Measurements from ENCODE around the gene MAPK1. TPM values are rescaled to one million over a fixed set of nuclear protein-coding genes. Genes with fewer than 3 reads are reported as not detected.

The MAPK1 gene
- total and polyA plus RNA-seq, 9 of the 15 experiments (the other 6 are each of a cell fraction or from before 2014, with no cell fraction given) = 46.3 to 575 (median 283) TPM

- H3K27me3 ChIP-seq (ENCODE audit: control insufficient read depth in 2 of 2, insufficient read depth in 2 of 2, low read length in 2 of 2) = peaks cover 47 to 53% of the 10 kb centered on the region in 2 experiments
- H3K36me3 ChIP-seq (ENCODE audit: control insufficient read depth, insufficient read depth, low read length) = no peaks in the 10 kb centered on the region
- FAIRE-seq = no peak
- in situ Hi-C loops (cut with MboI) = no loop called here
- ATAC-seq = no peak
- peak overlapping the region; percentile 0 to 85; a peak in 2 of 4 replicates for H3K9ac ChIP-seq (ENCODE audit: insufficient read depth in 1 of 2, low read depth in 2 of 2, low read length in 2 of 2)
- no peaks in the 10 kb centered on the region for H3K79me2 ChIP-seq (ENCODE audit: control insufficient read depth, insufficient read depth, low read length)
- ChIA-PET POLR2A (interaction anchor here (0.5 to 3.6 kb wide), 27 partner anchors 9 to 979 kb away, joined by 3 to 23 read pairs (median 4); partner anchors contain the start of genes MAPK1 and SDF2L1), CTCF (ENCODE audit: low intra/inter-chr PET ratio) (interaction anchor here (0.8 kb wide), 1 partner anchor 78 kb away, joined by 3 read pairs; no protein-coding TSS in a partner anchor)
- H3K27ac ChIP-seq (ENCODE audit: extremely low read depth, low read depth, low read length) = no peak overlapping the region
- H3K4me1 ChIP-seq (replicated peaks in 1 of 2; ENCODE audit: control insufficient read depth in 2 of 2, insufficient read depth in 2 of 2, low read length in 2 of 2) = peaks cover 17 to 29% of the 10 kb centered on the region in 2 experiments
- no peaks in the 10 kb centered on the region for H3K9me3 ChIP-seq (replicated peaks; ENCODE audit: control insufficient read depth, insufficient read depth, low read depth, low read length)
- H4K20me1 ChIP-seq (replicated peaks; ENCODE audit: control insufficient read depth, insufficient read depth, low read length) = 0 out of 2 replicates have a peak, but pooled peaks cover 10% of the 10 kb centered on the region
- H3K4me3 ChIP-seq = peak overlapping the region; percentile 52
- intact Hi-C loops (cut with micrococcal nuclease) = loop anchor here (1.0 kb wide), 2 partner anchors 22 to 204 kb away; no protein-coding TSS in a partner anchor
- peak overlapping the region; percentile 73 for H2AFZ ChIP-seq (ENCODE audit: low read depth, low read length)
- peak overlapping the region; percentile 70 for H3K4me2 ChIP-seq (ENCODE audit: insufficient read depth, low read length)
- TSS peak; percentile 59 for BruUV-seq (replicated peaks)
- WGBS (ENCODE audit: insufficient coverage, low coverage, missing lambda C conversion rate) = 9% methylated on average over 8 of the region's 8 CpGs
- peak in 2 of 4 experiments; percentile 46 to 54 for DNase-seq (ENCODE audit: extremely low read depth in 1 of 4, low spot score in 3 of 4)
- no peaks in the 10 kb centered on the region for H3K9me1 ChIP-seq (ENCODE audit: control insufficient read depth, insufficient read depth, low read length)
- TF ChIP-seq ELK3 (CRISPR knock-in tag; IDR thresholded peaks at IDR 0.05) (no peak), ZKSCAN1 (IDR thresholded peaks at IDR 0.05; ENCODE audit: low read depth, low read length) (0 out of 2 replicates have a peak, but pooled peaks have one; percentile 26), RCOR1 (IDR thresholded peaks at IDR 0.05; ENCODE audit: borderline replicate concordance in 1 of 2, low read depth in 2 of 2, low read length in 2 of 2) (peak in 1 of 2 experiments; percentile 48; a peak in 2 of 4 replicates), CHAMP1 (IDR thresholded peaks at IDR 0.05) (no peak), HDAC8 (tag; IDR thresholded peaks at IDR 0.05) (peak; percentile 70; the same call in 1 of the 2 replicates), ARID2 (IDR thresholded peaks at IDR 0.05) (no peak), MAFK (IDR thresholded peaks at IDR 0.05; ENCODE audit: low read length) (peak; percentile 16; the same call in 1 of the 2 replicates), ZC3H11A (IDR thresholded peaks at IDR 0.05; ENCODE audit: low read depth, low read length) (peak; percentile 23; the same call in 1 of the 2 replicates), EZH2 (IDR thresholded peaks at IDR 0.05; ENCODE audit: borderline replicate concordance, low read depth, low read length) (peak; percentile 80; the same call in 1 of the 2 replicates), MLX (CRISPR knock-in tag; conservative IDR thresholded peaks at IDR 0.05) (peak in 1 of 2 experiments; percentile 10; a peak in 1 of 4 replicates), FOXJ2 (tag; IDR thresholded peaks at IDR 0.05) (no peak), MXI1 (IDR thresholded peaks at IDR 0.05; ENCODE audit: low read depth, low read length) (peak; percentile 10; the same call in 1 of the 2 replicates), TBP (optimal IDR thresholded peaks at IDR 0.05; ENCODE audit: low read depth, low read length) (peak; percentile 22)
Observed at GRCh38 chr22:21734540-21735199, 132.8 kb downstream of the MAPK1 start.
